AG04450 (cell line): Measurements from ENCODE around the gene CCP110. TPM values are rescaled to one million over a fixed set of nuclear protein-coding genes. Genes with fewer than 3 reads are reported as not detected.

Source experiments
- CTCF ChIA-PET: fragments of 300-600, 350-600 bp; formaldehyde crosslinking; extraction: SDS; loops from one replicate; lab custom pipeline; 2022; ENCODE audit warnings: antibody characterized with exemption, inconsistent platforms; lab: Charles Lee
- POLR2A ChIA-PET: fragments of 350-600 bp; formaldehyde crosslinking; extraction: SDS; loops from one replicate; lab custom pipeline; 2021; ENCODE audit warnings: antibody characterized with exemption, inconsistent platforms; lab: Yijun Ruan, JAX
- DNase-seq: peaks from one replicate; pipeline ENCODE4 v3.0.0-alpha.2; 2011; ENCODE audit warnings: low read depth, low spot score
- H3K27ac ChIP-seq: one replicate; pipeline ENCODE4 v1.5.1; 2012; ENCODE audit warnings: low read depth, low read length, control low read depth
- H3K27me3 ChIP-seq: one replicate; pipeline ENCODE4 v1.6.0; 2012; ENCODE audit warnings: low read length; ENCODE audit not compliant: control insufficient read depth, insufficient read depth
- H3K4me3 ChIP-seq: 2 replicates; pipeline ENCODE4 v1.5.1; 2011; ENCODE audit warnings: mild to moderate bottlenecking, low read depth, low read length, control low read depth
- H3K9me3 ChIP-seq: 2 replicates; pipeline ENCODE4 v1.5.1; 2012; ENCODE audit warnings: low read length; ENCODE audit not compliant: control insufficient read depth, insufficient read depth
- CTCF ChIP-seq: IDR thresholded peaks from 2 replicates; pipeline ENCODE4 v1.5.1; 2011; ENCODE audit warnings: low read depth, low read length, control low read depth, inconsistent platforms
- polyA plus RNA-seq: library from polyadenylated mRNA; depleted of rRNA; stranded (reverse); fragments of >200 nt; gene quantifications from 2 replicates; pipeline ENCODE4 v1.2.3, GENCODE V29; 2011

Gene CCP110
- polyA plus RNA-seq, 1 experiment, result 8.5 TPM

GRCh38 chr16:19582050-19582831 is 58.5 kb downstream of the CCP110 start:
- POLR2A ChIA-PET, result no interaction called here
- CTCF ChIA-PET, result no interaction called here
- Histone ChIP-seq H3K9me3 (no peaks in the 10 kb centered on the region), H3K27ac (no peak overlapping the region), H3K4me3 (no peak overlapping the region), H3K27me3 (no peaks in the 10 kb centered on the region)
- no peak for TF ChIP-seq CTCF
- no peak for DNase-seq

- peak; percentile 18 for DNase-seq
- no peak overlapping the region for H3K4me3 ChIP-seq
- CTCF ChIA-PET, result interaction anchor here (0.6 to 3.5 kb wide), 46 partner anchors 9 to 498 kb away, joined by 3 to 99 read pairs (median 5); partner anchors contain the start of genes GPRC5B and VPS35L
- H3K27me3 ChIP-seq, result no peaks in the 10 kb centered on the region
- peak; percentile 94 for TF ChIP-seq CTCF
- no peak overlapping the region for H3K27ac ChIP-seq
- H3K9me3 ChIP-seq, result no peaks in the 10 kb centered on the region
- POLR2A ChIA-PET, result interaction anchor here (0.9 kb wide), 1 partner anchor 301 kb away, joined by 4 read pairs; the partner anchor contains the start of gene GPRC5B
Measured at GRCh38 chr16:19583665-19584300, 60.0 kb downstream of the CCP110 start.

- no peak overlapping the region for H3K27ac ChIP-seq
- POLR2A ChIA-PET, result interaction anchor here (1.2 to 1.9 kb wide), 2 partner anchors 33 to 521 kb away, joined by 3 to 12 read pairs; partner anchors contain the start of genes COQ7 and VPS35L
- no peak for DNase-seq
Measured at GRCh38 chr16:19588661-19589060, 64.9 kb downstream of the CCP110 start.

GRCh38 chr16:19589106-19589505 is 65.4 kb downstream of the CCP110 start:
- TF ChIP-seq CTCF, result no peak
- Histone ChIP-seq H3K27me3 (no peaks in the 10 kb centered on the region), H3K4me3 (no peak overlapping the region), H3K9me3 (no peaks in the 10 kb centered on the region), H3K27ac (peak overlapping the region; percentile 68)
- no peak for DNase-seq
- ChIA-PET POLR2A (interaction anchor here (0.8 to 1.9 kb wide), 4 partner anchors 34 to 522 kb away, joined by 3 to 12 read pairs (median 4); partner anchors contain the start of genes COQ7 and VPS35L), CTCF (interaction anchor here (0.9 to 2.4 kb wide), 4 partner anchors 12 to 318 kb away, joined by 3 to 14 read pairs (median 7); partner anchors contain the start of gene VPS35L)

More at GRCh38 chr16:19588661-19589060, 64.9 kb downstream of the CCP110 start:
- no peaks in the 10 kb centered on the region for H3K9me3 ChIP-seq
- no peaks in the 10 kb centered on the region for H3K27me3 ChIP-seq
- TF ChIP-seq CTCF, result no peak
- no peak overlapping the region for H3K4me3 ChIP-seq
- CTCF ChIA-PET, result interaction anchor here (1.1 kb wide), 1 partner anchor 298 kb away, joined by 6 read pairs; no protein-coding TSS in a partner anchor
